HepG2 (cell line): ENCODE results near the gene BMPR1B. TPM values are rescaled to one million over a fixed set of nuclear protein-coding genes. Genes with fewer than 3 reads are reported as not detected.

Experiments
- ETV6 ChIP-seq: sonication (generic); formaldehyde crosslinking; conservative IDR thresholded peaks from 2 replicates; pipeline ENCODE4 v1.4.0; 2020; ENCODE audit warnings: missing genetic modification reagents
- HNRNPL ChIP-seq: fragments of 200-400 bp; formaldehyde crosslinking; IDR thresholded peaks from 2 replicates; pipeline ENCODE4 v1.6.1; 2017; ENCODE audit warnings: mild to moderate bottlenecking, low read depth, low read length
- IKZF4 ChIP-seq: sonication (generic); formaldehyde crosslinking; IDR thresholded peaks from 2 replicates; pipeline ENCODE4 v1.5.1; 2020; ENCODE audit warnings: borderline replicate concordance, mild to moderate bottlenecking, low read depth, missing genetic modification reagents; ENCODE audit errors: not compliant biosample characterization
- KLF12 ChIP-seq: sonication (generic); formaldehyde crosslinking; IDR thresholded peaks from 2 replicates; pipeline ENCODE4 v1.4.0; 2020; ENCODE audit warnings: missing genetic modification reagents, borderline replicate concordance
- MAZ ChIP-seq, 2 experiments: sonication (generic) in 1 of 2; formaldehyde crosslinking in 1 of 2; IDR thresholded peaks; 2 replicates each; pipeline versions ENCODE4 v1.5.0 to v1.6.1; 2012 to 2020; ENCODE audit warnings: low read depth in 2 of 2, mild to moderate bottlenecking in 2 of 2, borderline replicate concordance in 1 of 2, improper control_type of control experiment in 1 of 2, low read length in 1 of 2, missing genetic modification reagents in 1 of 2, moderate library complexity in 1 of 2
- NFYB ChIP-seq: sonication (generic); formaldehyde crosslinking; IDR thresholded peaks from 2 replicates; pipeline ENCODE4 v1.4.0; 2020; ENCODE audit warnings: missing genetic modification reagents
- RARG ChIP-seq: sonication (generic); formaldehyde crosslinking; IDR thresholded peaks from 2 replicates; pipeline ENCODE4 v1.4.0; 2020; ENCODE audit warnings: low read depth, mild to moderate bottlenecking, missing genetic modification reagents
- ZHX2 ChIP-seq, 2 experiments: sonication (generic) in 1 of 2; formaldehyde crosslinking in 1 of 2; IDR thresholded peaks; 2 replicates each; pipeline versions ENCODE4 v1.6.1 to v1.9.0; 2014 to 2022; ENCODE audit warnings: antibody characterized with exemption in 1 of 2, borderline replicate concordance in 1 of 2, inconsistent platforms in 1 of 2, low read depth in 1 of 2, missing genetic modification reagents in 1 of 2
- ZNF607 ChIP-seq: sonication (generic); formaldehyde crosslinking; IDR thresholded peaks from 2 replicates; pipeline ENCODE4 v1.5.1; 2020; ENCODE audit warnings: missing genetic modification reagents, mild to moderate bottlenecking, borderline replicate concordance
- polyA plus RNA-seq, 8 experiments: library from polyadenylated mRNA; depleted of rRNA in 3 of 8; stranded (reverse) in 7 of 8; unstranded in 1 of 8; fragments of >200 nt; fragmentation: Illumina TruSeq in 4 of 8; extraction: Trizol in 4 of 8; gene quantifications; 2 replicates each; pipeline versions ENCODE4 v1.2.1 to v1.2.3, GENCODE V29; 2011 to 2016; ENCODE audit warnings: low read depth in 4 of 8, missing spikeins in 1 of 8, mixed read lengths in 1 of 8; ENCODE audit not compliant: insufficient read depth in 1 of 8
- total RNA-seq, 5 experiments: library from RNA; depleted of rRNA; stranded (reverse); fragments of >200 nt; fragmentation: Illumina TruSeq; extraction: Trizol; gene quantifications; 2 replicates each; pipeline ENCODE4 v1.2.3, GENCODE V29; 2016; ENCODE audit warnings: low read depth in 1 of 5

Gene BMPR1B
- total and polyA plus RNA-seq, 2 of the 13 experiments (the other 11 are each of a cell fraction or from before 2014, with no cell fraction given) = 0.07 TPM; not detected in 1

- no peak for TF ChIP-seq ZHX2 (IDR thresholded peaks at IDR 0.05; ENCODE audit: low read depth)
- no peak for TF ChIP-seq ZHX2 (CRISPR knock-in tag; IDR thresholded peaks at IDR 0.05; ENCODE audit: borderline replicate concordance)
- TF ChIP-seq ZNF607 (CRISPR knock-in tag) = no peak
- no peak for TF ChIP-seq MAZ (IDR thresholded peaks at IDR 0.05; ENCODE audit: borderline replicate concordance, low read depth, low read length)
- no peak for TF ChIP-seq MAZ (CRISPR knock-in tag; IDR thresholded peaks at IDR 0.05; ENCODE audit: low read depth)
- no peak for TF ChIP-seq IKZF4 (CRISPR knock-in tag)
- no peak for TF ChIP-seq RARG (CRISPR knock-in tag)
- no peak for TF ChIP-seq NFYB (CRISPR knock-in tag)
- TF ChIP-seq HNRNPL = no peak
- no peak for TF ChIP-seq KLF12 (CRISPR knock-in tag)
- TF ChIP-seq ETV6 (CRISPR knock-in tag) = no peak
These were observed 18.0 kb upstream of the BMPR1B start (continued) for GRCh38 chr4:94739741-94740140.
